Dermis microvascular lymphatic vessel endothelial cell (primary cell): ENCODE results near the gene MGLL. TPM values are rescaled to one million over a fixed set of nuclear protein-coding genes. Genes with fewer than 3 reads are reported as not detected.

ENCODE experiments used
- DNase-seq, 2 donors: peaks; one replicate each; pipeline versions ENCODE4 v3.0.0 to v3.0.0-alpha.2; 2010; ENCODE audit warnings: low read depth in 2 of 2
- total RNA-seq: library from RNA; depleted of rRNA; stranded (reverse); fragments of >200 nt; gene quantifications from 2 replicates; pipeline ENCODE4 v1.2.1, GENCODE V29; 2014

Gene MGLL
- total RNA-seq, 1 donor from 2014 or later, result 33.4 TPM

DNA sequence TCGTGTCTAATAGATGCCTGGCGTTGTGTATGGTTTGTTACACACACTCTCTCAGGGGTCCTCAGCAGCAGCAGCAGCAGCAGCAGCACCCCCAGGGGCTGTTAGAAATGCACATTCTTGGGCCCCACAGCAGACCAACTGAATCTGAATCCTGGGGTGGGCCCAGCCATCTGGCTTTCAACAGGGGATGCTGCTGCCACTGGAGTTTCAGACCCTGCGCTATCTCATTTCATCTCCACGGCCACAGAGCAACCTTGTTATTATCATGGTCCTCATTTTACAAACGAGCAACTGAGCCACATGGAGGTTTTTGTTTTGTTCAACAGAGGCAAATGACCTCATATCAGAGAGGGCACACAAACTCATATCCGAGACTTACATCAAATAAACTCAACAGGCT is 47.7 kb downstream of the MGLL start:
- no peak for DNase-seq

DNA sequence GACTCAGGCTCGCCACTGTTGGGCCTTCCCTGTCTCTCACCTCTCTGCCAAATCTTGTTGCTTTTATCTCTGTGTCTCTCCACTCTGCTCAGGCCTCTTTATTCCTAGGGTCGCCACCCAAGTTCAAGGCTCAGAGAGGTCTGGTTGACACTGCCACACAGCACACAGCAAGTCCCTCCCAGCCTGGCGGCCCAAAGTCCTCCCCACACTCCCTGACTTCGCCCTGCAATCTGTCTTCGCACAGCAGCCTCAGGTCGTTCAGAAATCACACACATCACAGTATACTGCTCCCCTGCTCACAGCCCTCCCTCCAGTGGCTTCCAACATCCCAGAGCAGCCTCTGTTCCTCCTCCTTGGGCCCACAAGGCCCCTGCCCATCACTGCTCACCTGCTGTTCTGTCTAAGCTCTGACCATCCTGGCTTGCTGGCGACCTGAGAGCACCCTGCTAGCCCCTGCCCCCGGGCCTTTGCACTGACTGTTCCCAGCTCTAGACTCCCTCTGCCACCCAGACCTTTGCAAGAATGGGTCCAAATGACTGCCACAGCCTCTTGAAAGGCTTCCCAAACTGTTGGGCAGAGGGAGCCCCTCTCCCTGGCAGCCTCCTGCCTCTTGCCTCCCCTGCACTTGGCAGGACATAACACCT is 48.4 kb downstream of the MGLL start:
- no peak for DNase-seq

DNA sequence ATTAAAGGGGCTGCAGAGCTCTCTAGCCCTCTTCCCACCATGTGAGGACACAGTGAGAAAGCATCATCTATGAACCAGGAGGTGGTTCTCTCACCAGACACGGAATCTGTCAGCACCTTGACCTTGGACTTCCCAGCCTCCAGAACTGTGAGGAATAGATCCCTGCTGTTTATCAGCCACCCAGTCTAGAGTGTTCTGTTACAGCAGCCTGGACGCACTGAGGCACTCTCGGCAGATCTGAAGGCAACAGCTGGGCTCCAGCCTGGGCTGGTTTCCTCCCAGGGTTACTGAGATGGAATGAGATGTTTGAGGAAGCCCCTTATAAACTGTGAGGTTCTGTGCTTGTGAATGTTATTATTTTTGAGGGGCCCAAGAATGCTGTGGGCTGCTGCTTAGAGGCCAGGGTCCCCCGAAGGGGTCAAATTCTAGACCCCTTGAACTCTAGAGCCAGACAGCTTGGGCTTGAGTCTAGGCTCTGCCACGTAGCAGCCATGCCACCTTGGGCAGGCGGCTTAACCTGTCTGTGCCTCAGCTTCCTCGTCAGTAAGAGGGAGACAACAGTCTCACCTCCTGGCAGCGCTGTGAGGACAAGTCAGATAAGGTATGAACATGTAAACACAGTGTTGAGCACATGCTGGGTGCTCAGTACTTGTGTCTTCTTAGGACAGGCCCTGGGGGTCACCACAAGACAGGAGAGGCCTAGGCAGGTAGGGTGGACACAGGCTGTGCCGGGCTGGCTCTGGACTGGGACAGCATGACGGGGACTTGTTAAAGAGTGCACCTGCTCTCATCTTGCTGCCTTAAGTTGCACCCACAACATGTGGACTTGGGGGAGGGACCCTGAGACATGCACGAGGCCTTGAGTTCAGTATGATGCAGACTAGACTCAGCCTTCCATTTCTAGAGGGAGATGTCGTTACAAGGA is 49.2 kb downstream of the MGLL start:
- DNase-seq, result no peak

DNA sequence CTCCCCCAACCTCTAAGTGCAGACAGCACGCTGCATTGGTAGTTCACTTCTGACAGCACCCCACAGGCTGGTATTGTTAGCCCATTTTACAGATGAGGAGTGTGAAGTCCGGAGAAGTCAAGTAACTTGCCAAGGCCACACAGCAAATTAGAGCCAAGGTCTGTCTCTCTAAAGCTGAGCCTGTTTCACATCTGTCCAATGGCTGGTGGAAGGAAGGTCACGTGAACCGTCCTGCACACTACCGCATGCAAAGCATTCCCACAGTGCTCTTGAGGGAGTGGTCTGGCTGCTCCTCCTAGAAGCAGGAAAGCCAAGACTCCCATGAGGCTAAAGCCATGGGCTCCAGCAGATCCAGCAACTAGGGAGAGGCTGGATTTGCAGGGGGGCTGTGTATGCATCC is 50.0 kb downstream of the MGLL start:
- DNase-seq, result no peak

DNA sequence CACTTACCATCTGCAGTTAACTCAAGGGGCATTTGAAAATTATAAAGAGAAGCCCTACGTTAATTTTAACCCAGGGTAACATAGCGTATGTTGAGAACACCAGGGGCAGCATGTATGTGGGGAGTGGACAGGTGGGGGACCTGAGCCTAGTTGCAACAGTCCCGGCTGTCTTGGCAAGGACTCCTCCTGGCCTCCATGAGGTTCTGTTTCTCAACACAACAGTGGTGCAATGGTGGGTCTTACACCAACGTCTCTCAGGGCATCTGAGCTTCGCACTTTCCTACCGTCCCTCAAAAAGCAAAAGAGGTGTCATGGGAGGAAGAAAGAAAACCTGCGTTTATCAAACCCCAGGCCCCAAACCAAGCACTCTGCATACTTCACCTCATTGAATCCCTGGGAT is 50.6 kb downstream of the MGLL start:
- no peak for DNase-seq

DNA sequence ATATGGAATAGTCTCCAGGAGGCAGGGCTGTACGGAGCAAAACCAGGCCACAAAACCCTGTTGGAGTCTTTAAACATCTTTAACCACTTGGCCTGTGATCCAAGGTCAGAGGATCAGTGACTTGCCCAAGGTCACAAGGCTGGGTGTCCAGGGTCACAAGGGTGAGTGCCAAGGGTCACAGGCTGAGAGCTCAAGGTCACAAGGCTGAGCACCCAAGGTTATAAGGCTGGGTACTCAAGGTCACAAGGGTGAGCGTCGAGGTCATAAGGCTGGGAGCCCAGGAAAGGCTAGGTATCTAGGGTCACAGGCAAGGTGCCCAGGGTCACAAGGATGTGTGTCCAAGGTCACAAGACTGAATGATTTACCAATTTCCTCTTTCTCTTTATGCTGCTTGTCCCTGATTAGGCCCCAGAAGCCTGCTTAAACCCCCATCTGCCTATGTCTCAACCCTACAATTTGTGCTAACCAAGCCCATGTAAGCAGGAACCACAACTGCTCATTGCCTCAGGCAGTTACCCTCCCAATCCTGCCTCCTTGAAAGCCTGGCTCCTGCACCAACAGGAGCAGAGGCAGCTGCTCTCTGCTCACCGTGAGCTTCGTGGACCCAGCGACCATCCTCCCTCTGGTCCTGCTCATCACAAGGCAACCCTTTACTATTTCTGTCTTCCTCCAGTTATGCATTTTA is 51.5 kb downstream of the MGLL start:
- DNase-seq, result no peak

DNA sequence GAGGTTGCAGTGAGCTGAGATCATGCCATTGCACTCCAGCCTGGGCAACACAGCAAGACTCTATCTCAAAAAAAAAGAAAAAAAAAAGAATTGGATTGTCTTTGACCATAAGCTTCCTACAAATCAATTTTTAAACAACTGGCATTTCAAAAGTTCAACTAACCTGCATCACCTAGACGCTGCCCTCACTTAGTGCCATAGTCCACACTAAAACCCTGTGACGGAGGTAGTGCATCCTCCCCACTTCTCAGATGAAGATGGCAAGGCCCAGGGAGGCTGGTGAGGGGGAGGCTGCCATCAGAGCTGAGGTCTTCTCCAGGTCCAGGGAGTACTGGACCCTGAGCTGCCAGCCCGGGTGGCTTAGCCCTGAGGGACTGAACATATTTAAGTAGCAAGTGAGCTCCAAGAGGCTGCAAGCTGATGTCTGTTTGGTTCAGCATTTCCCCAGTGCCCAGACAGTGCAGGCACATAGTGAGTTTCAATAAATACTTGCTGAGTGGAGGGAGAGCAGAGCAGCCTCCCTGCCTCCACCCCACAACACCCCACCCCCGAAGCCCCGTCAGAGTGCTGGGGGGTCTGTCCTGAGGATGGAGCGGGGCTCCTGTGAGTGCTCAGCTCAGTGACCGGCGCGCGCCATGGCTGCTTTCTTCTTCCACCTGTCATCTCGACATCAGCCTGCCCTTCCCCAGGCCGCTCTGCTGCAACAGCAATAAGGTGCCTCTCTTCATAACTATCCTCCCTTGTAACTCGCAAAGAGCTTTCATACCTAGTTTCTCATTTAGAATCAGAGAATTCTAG is 52.8 kb downstream of the MGLL start:
- DNase-seq, result no peak

DNA sequence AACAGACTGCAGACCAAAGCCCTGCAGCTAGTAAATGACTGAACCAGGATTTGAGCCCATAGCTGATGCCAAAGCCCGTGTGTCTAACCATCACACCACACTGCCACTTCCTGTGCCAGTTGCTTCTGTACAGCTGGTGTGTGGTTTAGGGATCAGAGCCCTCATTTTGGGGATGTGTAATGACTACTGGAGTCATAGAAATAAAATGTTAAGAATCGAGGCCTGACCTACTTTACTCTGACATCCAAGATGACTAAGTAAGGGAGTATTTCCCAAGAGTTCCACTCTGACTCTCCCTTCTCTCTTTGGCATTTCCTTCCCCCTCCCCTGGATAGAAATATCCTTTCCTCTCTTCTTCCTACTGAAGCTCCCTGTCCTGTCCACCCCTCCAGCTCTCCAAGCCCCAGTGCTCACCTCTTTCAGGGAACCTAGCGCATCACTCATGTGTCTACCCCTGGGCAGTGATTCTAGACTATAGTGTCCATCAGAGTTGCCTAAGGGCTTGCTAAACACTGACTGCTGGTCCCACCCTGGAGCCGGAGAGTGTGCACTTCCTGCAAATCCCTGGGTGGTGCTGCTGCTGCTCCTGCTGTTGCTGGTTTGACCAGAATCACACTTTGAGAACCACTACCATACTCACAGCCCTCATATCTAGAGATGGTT is 53.8 kb downstream of the MGLL start:
- DNase-seq, result peak in 1 of 2 donors; percentile 53

DNA sequence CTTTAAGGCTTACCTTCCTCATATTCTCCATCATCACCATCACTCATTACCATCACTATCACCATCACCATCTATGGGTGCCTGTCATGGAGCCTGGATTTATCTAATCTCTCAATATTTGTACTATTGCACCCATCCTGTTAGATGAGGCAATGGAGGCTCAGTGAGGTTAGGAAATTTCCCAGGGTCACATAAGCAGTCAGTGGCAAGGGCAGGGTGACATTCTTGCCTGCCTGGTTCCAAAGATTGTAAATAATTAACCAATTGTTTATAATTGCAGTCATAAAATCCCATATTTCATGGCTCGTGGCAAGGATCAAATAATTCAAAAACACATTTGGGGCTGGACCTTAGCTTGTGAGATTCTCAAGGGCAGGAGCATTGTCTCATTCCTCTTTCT is 55.2 kb downstream of the MGLL start:
- DNase-seq, result no peak

DNA sequence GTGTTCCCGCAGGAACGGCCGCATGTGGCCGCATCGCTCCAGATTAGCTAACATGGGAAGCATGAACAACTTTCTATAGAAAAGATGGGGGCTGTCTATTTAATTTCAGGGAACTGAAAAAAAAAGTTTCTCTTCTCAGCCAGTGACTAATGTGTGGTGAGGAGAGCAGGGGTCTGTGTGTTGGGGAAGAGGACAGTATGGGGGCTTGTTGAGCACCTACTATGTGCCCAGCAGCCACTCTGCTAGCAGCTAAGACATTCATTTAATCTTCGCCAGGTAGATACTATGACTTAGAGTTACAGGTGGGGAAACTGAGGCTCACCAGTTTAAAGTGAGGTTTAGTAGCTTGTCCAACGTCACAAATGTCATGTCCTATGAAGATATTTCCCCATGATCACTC is 56.6 kb downstream of the MGLL start:
- DNase-seq, result no peak

DNA sequence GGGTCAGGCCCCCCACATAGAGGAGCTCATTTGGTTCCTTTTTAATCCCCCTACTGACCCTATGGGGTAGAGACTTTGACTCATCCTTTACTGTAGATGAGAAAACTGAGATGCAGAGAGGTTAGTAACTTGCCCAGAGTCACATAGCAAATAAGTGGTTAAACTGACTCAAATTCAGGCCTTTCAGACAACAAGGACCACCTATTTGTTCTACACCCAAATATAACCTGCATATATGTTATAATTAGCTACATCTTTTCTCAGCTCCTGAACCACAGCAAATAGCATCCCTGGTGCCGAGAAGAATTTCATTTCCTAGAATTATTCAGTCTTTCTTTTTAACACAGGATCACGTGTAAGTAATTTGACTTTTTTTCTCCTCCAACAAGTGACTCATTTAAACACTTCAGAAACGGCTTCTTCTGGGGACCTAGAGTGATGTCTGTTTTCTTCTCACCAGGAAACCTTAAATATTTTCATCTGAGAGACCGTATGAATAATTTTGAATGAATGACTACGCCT is 57.4 kb downstream of the MGLL start:
- no peak for DNase-seq

DNA sequence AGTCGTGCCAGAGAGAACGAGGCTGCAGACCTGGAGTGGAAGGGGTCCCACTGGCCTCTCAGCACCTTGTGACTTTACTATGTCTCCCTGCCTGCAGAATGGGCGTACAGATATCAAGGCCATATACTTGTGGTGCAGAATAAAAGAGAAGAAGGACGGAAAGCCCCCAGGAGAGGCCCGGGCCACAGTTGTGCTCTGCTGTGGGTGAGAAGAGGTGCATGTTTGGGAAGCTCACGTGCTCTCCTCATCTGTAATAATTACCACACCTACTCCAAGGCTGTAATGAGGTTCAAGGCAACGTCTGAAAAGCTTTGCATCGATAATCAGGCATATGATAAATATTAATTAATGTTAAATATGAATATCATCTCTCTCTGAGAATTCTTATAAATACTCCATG is 58.0 kb downstream of the MGLL start:
- DNase-seq, result no peak

DNA sequence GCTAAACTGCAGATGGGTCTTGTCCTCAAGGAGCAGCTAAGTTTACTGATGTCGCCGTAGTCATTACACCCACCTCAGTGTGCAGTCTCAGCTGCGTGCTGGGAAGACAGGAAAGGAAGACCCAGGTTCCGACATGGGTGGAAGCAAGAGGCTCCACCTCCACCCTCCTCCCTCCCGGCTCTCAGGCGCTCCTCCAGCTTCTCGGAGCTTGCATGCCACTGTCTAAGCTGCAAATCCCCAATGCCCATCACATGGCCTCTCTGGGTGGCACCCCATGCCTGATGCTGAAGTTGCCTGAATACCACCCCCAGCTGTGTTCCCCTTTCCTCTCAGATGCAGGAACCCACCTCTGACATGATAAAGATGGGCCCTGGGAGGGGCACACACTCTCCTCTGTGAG is 58.5 kb downstream of the MGLL start:
- DNase-seq, result no peak

DNA sequence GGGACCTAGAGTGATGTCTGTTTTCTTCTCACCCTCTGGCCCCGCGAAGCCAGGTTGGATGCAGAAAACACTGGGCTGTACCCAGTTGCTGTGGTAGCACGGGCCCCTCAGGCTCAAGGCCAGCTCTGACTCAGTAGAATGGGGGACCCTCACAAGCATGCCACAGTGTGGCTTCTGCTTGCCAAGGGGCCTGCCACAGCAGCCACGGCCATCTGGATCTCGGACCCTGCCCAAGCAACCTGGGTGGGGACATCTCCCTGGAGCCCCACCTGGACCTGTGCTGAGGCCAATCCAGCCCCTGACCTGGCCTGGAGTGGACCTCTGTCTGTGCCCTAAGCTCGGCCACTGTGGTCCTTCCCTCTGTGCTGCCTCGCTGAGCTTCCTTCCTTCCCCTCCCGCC is 59.0 kb downstream of the MGLL start:
- no peak for DNase-seq

DNA sequence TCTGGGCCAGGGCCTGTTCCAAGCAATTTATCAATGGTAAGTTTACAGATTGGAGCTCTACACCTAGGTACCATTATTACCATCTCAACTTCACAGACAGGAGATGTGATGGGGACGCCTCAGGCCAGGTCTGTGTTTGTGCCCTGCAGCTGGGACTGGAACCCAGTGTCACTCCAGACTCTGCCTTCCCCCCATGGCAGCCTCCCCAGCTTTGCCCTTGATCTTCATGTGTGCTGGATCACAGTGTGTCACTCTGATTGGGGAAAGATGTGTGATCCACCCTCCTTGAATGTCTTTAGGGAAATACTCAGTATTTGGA is 59.6 kb downstream of the MGLL start:
- DNase-seq, result no peak

DNA sequence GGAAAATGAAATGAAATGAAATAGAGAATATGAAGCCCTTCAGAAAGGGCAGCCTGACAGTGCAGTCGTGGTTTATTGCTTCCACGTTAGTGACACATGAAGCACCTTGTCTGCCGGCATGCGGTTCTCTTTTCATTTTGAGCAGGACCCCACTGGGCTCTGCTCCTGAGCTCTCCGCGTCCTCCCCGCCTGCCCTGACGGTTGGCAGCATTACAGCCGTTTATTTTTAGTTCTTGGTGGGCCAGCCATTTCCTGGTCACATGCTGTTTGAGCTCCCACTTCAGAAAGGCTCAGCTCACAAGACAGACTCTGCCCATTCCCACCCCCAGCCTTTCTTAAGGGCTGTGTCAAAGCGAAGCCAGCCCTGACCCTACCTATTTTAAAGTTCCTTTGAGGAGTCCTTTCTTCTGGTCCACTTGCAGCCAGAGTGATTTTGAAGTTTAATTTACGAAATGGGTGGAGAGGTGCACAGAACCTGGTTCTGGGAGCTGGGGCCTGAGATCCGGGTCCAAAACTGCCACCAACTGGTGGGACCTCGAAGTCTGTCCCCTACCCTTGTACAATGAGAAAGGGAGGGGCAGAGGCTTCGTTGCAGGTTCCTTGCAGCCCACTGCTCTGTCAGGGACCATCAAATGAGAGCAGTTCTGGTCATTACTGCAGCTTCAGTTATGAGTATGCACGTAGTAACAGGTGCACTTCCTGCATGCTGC is 60.1 kb downstream of the MGLL start:
- peak in 1 of 2 donors; percentile 23 for DNase-seq

DNA sequence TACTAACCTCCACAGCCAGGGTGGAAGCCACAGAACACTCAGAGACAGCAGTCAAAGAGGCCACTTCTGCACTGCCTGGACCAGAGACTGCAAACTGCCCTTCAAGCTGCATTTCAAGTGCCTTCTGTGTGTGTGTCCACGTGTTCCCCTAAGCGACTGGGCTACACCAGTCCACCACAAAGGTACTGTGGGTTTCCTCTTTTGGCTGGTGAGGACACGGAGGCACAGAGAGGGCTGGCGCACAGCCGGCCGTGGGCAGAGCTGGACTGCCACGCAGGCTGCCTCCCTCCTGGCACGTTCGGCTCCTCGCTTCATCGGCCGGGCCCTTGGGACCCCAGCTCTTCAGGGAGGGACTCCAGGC is 60.9 kb downstream of the MGLL start:
- no peak for DNase-seq

DNA sequence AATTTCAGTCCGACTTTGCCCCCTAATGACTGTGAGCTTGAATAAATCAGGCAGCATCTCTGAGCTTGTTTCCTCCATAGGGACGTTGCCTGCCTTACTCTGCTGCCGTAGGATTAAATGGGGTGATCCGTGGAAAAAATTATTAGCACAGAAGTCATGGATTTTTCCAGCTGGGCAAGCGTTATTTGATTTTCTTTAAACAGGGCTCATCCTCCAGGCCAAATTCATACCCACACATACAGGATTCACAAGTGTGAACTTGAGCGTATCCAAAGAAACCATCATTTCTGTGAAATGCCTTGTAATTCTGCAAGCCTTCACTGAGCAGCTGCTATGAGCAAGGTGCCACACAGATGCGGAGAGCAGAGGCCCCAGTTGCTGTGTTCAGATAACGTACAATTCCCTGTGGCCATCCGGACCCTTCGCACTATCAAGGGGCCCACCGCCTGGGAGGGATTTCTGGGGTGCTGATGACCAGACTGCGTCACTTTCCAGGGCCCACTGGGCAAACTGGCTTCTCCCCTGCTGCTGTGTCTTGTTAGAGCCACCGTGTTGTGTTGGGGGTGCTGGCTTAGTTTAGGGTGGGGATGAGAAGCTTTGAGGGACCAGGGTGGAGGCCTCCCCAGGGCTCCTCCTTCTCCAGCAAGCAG is 61.4 kb downstream of the MGLL start:
- DNase-seq, result no peak

DNA sequence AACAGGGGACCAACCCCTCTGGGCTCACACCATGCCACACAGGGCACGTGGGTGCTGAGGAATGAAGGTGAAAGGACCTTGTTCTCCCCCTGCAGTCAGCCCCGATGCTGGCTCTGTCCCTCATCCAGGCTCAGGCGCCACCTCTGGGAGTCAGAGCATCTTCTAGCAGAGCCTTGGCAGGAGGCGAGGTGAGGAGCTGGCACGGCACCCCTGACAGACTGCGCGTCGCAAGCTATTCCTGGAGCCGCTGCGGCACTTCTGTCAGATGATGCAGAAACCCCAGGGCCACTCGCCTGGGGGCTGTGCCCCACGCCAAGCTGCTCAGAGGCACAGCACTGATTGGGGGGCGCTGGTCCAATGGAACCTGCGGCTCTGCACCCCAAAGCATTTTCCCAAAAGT is 62.0 kb downstream of the MGLL start:
- no peak for DNase-seq

DNA sequence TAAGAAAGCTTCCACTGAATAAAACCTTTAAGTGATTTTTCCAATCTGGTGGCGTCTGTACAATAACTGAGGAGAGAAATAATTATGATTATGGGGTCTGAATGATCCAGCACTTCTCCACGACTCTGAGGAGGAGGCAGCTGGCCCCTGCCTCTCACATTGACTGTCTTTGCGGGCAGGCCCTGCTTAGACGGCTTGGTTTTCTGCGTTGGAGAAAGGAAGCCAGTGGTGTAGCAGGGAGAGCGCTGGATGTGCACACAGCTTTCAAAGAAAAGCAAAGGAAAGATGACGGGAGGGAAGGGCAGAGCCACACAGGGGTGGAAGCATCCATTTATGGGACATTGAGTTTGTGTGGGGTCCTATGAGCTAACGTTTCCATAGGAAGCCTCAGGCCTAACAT is 62.5 kb downstream of the MGLL start:
- DNase-seq, result no peak
